Measurements from ENCODE around the gene SLC38A3.

SLC38A3 gene

GRCh38 chr3:50184242-50184978 is 20.7 kb upstream of the SLC38A3 start:
- no peak for TF ChIP-seq CTCF (IDR thresholded peaks at IDR 0.05; ENCODE audit: low read length, missing control alignments)
- H3K4me3 ChIP-seq (replicated peaks; ENCODE audit: low read depth, low read length) = no peak overlapping the region
- DNase-seq (ENCODE audit: low read depth) = no peak

- H3K4me3 ChIP-seq (replicated peaks; ENCODE audit: low read depth, low read length) = no peak overlapping the region
- no peak for DNase-seq (ENCODE audit: low read depth)
- TF ChIP-seq CTCF (IDR thresholded peaks at IDR 0.05; ENCODE audit: low read length, missing control alignments) = no peak
These were observed 19.8 kb upstream of the SLC38A3 start for GRCh38 chr3:50185230-50185629.

- no peak for DNase-seq (ENCODE audit: low read depth)
- no peak for TF ChIP-seq CTCF (IDR thresholded peaks at IDR 0.05; ENCODE audit: low read length, missing control alignments)
- H3K4me3 ChIP-seq (replicated peaks; ENCODE audit: low read depth, low read length) = no peak overlapping the region
These were observed 19.0 kb upstream of the SLC38A3 start for GRCh38 chr3:50186096-50186495.

- H3K4me3 ChIP-seq (replicated peaks; ENCODE audit: low read depth, low read length) = no peak overlapping the region
- DNase-seq (ENCODE audit: low read depth) = no peak
- TF ChIP-seq CTCF (IDR thresholded peaks at IDR 0.05; ENCODE audit: low read length, missing control alignments) = no peak
These were observed 17.3 kb upstream of the SLC38A3 start for GRCh38 chr3:50187750-50188149.

- peak; percentile 90 for DNase-seq (ENCODE audit: low read depth)
- peak; percentile 97 for TF ChIP-seq CTCF (IDR thresholded peaks at IDR 0.05; ENCODE audit: low read length, missing control alignments)
- no peak overlapping the region for H3K4me3 ChIP-seq (replicated peaks; ENCODE audit: low read depth, low read length)
These were observed 15.8 kb upstream of the SLC38A3 start for GRCh38 chr3:50189274-50189673.

- TF ChIP-seq CTCF (IDR thresholded peaks at IDR 0.05; ENCODE audit: low read length, missing control alignments) = no peak
- H3K4me3 ChIP-seq (replicated peaks; ENCODE audit: low read depth, low read length) = no peak overlapping the region
- DNase-seq (ENCODE audit: low read depth) = no peak
These were observed 15.1 kb upstream of the SLC38A3 start for GRCh38 chr3:50189989-50190388.
